HG03196 (cell line): Measurements from ENCODE around the gene FGG.
A peak's percentile ranks its signal among the peaks of the same experiment; 100 is the strongest.

Source experiments
- ATAC-seq: cut with Tn5 transposase; IDR thresholded peaks from one replicate; pipeline ENCODE4 v1.9.1; 2021; ENCODE audit not compliant: unreplicated experiment

The FGG gene

DNA sequence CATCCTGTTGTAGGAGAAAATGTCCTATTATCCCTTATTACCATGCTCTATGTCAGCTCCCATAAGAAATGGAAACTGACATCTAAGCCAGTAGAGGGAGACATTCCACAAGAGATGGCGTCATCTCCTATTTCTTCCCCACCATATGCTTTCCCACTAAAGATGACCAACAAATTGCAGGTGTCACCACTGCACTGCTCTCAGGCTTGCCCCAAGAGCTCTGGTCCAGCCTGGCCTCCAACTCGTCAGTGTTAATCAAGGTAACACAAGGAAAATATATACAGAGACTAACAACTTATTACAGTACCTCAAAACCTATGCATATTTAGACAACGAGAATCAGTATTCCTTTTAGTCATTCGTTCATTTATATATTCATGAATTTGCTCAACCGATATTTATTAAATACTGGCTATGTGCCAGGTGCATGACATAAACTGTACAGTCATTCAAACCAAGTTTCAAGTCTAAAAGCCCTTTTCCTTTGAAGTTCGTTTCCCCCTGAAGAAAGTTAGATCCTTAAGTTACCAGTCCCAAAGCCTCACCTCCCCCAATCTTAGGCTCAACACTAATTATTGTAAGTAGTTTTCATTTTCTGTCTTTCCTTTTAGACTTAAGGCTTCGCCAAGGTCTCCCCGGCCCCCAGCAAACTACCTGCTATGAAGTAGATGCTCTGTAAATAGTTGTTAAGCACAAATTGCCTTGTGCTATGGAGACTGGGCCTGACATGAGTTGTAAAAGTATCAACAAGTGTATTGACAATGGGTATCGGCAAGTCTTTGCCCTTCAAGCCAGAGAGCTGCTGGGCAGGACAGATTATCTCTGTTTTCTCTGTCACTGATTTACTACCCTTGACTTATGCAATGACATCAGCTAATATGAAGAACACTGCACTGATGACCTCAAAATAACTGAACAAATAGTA, 52.7 kb downstream of the FGG start:
- ATAC-seq, result peak; percentile 81

DNA sequence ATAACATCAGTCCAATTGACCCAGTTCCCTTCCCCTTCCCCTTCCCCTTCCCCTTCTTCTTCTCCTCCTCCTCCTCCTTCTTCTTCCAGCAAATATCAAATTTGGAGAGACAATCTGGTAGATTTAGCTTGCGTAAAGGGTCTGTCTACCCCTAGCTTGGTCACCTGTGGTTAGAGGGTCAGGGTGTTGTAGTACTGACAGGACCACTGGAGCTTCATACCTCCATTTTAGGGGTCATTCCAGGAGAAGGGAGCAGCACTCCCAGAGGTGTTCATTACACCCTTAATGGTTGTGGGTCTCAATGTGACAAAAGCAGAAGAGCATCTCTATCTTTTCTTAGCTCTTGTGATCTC, 53.3 kb downstream of the FGG start:
- ATAC-seq, result peak; percentile 28
